Uterus (tissue), 2 donors: Measurements from ENCODE around the gene RPS15.
A peak's percentile ranks its signal among the peaks of the same experiment; 100 is the strongest.

Experiments used
- CTCF ChIP-seq, 4 experiments: fragments of 200-600 bp in 2 of 4; fragments of 450-650 bp in 2 of 4; sonication (generic) in 2 of 4; IDR thresholded peaks; one replicate each; pipeline ENCODE4 v1.5.1; 2016 to 2019; ENCODE audit warnings: antibody characterized with exemption in 4 of 4, mild to moderate bottlenecking in 2 of 4, moderate library complexity in 1 of 4
- POLR2A ChIP-seq, 2 donors: fragments of 450-650 bp; IDR thresholded peaks; one replicate each; pipeline ENCODE4 v1.6.1; 2016; ENCODE audit warnings: antibody characterized with exemption in 2 of 2, mild to moderate bottlenecking in 1 of 2, moderate library complexity in 1 of 2

GRCh38 chr19:1401138-1401888 lies 36.9 kb upstream of the RPS15 start, which contains the start of gene GAMT:
- peak; percentile 26 to 65 (median 48) for TF ChIP-seq CTCF (IDR thresholded peaks at IDR 0.05)
- TF ChIP-seq POLR2A (IDR thresholded peaks at IDR 0.05), result peak in 1 of 2 donors; percentile 23
